Stomach (tissue), 9 donors: ENCODE data around the gene CHI3L1. TPM values are rescaled to one million over a fixed set of nuclear protein-coding genes. Genes with fewer than 3 reads are reported as not detected.

Experiments used
- DNase-seq, 2 donors: peaks; one replicate each; pipeline versions ENCODE4 v3.0.0 to v3.0.0-alpha.2; 2013 to 2019
- H3K27ac ChIP-seq, 5 donors: fragments of 200-600 bp in 4 of 5; sonication (generic) in 4 of 5; one replicate each; pipeline ENCODE4 v1.5.1; 2013 to 2019; ENCODE audit warnings: mild to moderate bottlenecking in 1 of 5, moderate library complexity in 1 of 5
- H3K27me3 ChIP-seq, 3 donors: fragments of 200-600 bp; sonication (generic); one replicate each; pipeline ENCODE4 v1.5.1; 2017 to 2019; ENCODE audit warnings: mixed run types in 1 of 3
- H3K36me3 ChIP-seq, 4 donors: fragments of 200-600 bp; sonication (generic); 1 replicate in 3 of 4; 2 replicates in 1 of 4; pipeline ENCODE4 v1.5.1; 2016 to 2019
- H3K4me1 ChIP-seq, 4 donors: fragments of 200-600 bp; sonication (generic); one replicate each; pipeline ENCODE4 v1.5.1; 2016 to 2019
- H3K4me3 ChIP-seq, 4 donors: fragments of 200-600 bp; sonication (generic) in 3 of 4; one replicate each; pipeline ENCODE4 v1.5.1; 2016 to 2019; ENCODE audit warnings: mild to moderate bottlenecking in 1 of 4
- H3K9me3 ChIP-seq, 4 donors: fragments of 200-600 bp; sonication (generic); one replicate each; pipeline ENCODE4 v1.5.1; 2016 to 2019
- CTCF ChIP-seq, 7 experiments: fragments of 450-650 bp in 4 of 7; fragments of 200-600 bp in 3 of 7; sonication (generic) in 3 of 7; IDR thresholded peaks; one replicate each; pipeline ENCODE4 v1.5.1; 2016 to 2019; ENCODE audit warnings: antibody characterized with exemption in 7 of 7, control low read depth in 2 of 7, mild to moderate bottlenecking in 1 of 7
- EP300 ChIP-seq: sonication (generic); formaldehyde crosslinking; IDR thresholded peaks from one replicate; pipeline ENCODE4 v1.6.1; 2017; ENCODE audit warnings: antibody characterized with exemption
- POLR2A ChIP-seq, 4 donors: fragments of 450-650 bp; IDR thresholded peaks; one replicate each; pipeline ENCODE4 v1.6.1; 2016; ENCODE audit warnings: antibody characterized with exemption in 4 of 4, control low read depth in 2 of 4, mild to moderate bottlenecking in 1 of 4, moderate library complexity in 1 of 4
- POLR2AphosphoS5 ChIP-seq, 3 donors: sonication (generic); formaldehyde crosslinking; IDR thresholded peaks; one replicate each; pipeline ENCODE4 v1.6.1; 2016; ENCODE audit warnings: antibody characterized with exemption in 3 of 3
- WGBS, 5 donors: extraction: QIAGEN DNeasy Blood & Tissue Kit in 3 of 5; methylation state at CpG; one replicate each; pipeline versions ENCODE4 v1.1.5 to v1.1.7; 2013 to 2018; 5-methylcytosine and 5-hydroxymethylcytosine counted together
- intact Hi-C: fragments of 100-400 bp; cut with DNase I; formaldehyde crosslinking; loops from one replicate; pipeline ENCODE4 v1.15.1; 2023; ENCODE audit warnings: low total_unique reads
- polyA plus RNA-seq, 3 donors: library from polyadenylated mRNA; stranded (reverse); fragments of 200-250 nt; gene quantifications; one replicate each; pipeline ENCODE4 v1.2.3, GENCODE V29; 2013
- total RNA-seq, 5 donors: library from RNA; depleted of rRNA; stranded (reverse); fragments of >200 nt; gene quantifications; one replicate each; pipeline versions ENCODE4 v1.1.0 to v1.2.3, GENCODE V29; 2014 to 2016
- donor health status: healthy with polysubstance abuse.
- donor health status: Bipolar disorder and iron deficiency.
- donor health status: healthy.

CHI3L1 gene
- total and polyA plus RNA-seq, 8 donors, result 1.1 to 28.1 (median 3.9) TPM; not detected in 3

DNA sequence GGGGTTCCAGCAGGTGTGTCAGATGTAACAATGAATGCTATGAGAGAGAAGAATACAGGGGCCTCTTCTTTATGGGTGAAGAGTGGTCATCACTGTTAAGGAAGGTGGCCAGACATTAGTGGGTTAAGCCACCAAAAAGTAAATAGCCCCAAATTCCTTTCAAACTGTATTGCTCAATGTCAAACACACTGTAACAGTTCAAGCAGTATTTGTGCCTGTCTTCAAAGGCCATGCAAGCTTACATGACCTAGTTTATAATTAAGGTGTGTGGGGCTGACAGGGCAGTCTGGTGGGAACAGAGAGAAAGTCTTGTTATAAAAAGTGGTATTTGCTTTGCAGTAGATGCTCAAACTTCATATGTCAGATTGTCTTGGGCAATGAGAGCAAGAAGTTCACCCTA lies 24.5 kb upstream of the CHI3L1 start:
- Histone ChIP-seq H3K4me3 (no peak overlapping the region), H3K9me3 (no peaks in the 10 kb centered on the region), H3K36me3 (no peaks in the 10 kb centered on the region), H3K27ac (no peak overlapping the region), H3K27me3 (no peaks in the 10 kb centered on the region), H3K4me1 (peaks cover 0 to 5% (median 1%) of the 10 kb centered on the region in 4 donors)
- DNase-seq, result no peak
- TF ChIP-seq POLR2A (IDR thresholded peaks at IDR 0.05) (no peak), EP300 (no peak), POLR2AphosphoS5 (IDR thresholded peaks at IDR 0.05) (no peak), CTCF (IDR thresholded peaks at IDR 0.05) (no peak)
- intact Hi-C loops, result no loop called here

DNA sequence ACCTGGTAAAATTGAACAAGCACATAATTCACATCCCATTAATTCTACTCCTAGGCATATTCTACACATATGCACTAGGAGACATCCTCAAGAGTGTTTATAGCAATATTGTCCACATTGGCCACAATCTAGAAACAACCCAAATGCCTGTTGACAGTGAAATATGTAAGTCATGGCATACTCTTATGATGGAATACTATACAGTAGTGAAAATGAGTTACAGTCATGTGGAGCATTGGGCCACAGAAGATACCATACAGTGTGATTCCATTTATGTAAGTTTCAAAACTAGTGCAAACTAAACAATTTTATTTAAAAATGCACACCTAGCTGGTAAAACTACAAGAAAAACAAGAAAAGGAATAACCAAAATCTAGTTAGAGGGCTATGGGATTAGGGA lies 23.8 kb upstream of the CHI3L1 start:
- H3K27me3 ChIP-seq, result no peaks in the 10 kb centered on the region
- no peak for DNase-seq
- H3K27ac ChIP-seq, result no peak overlapping the region
- no peak overlapping the region for H3K4me3 ChIP-seq
- TF ChIP-seq POLR2A (IDR thresholded peaks at IDR 0.05), result no peak
- TF ChIP-seq EP300, result no peak
- no peak for TF ChIP-seq CTCF (IDR thresholded peaks at IDR 0.05)
- TF ChIP-seq POLR2AphosphoS5 (IDR thresholded peaks at IDR 0.05), result no peak
- no peaks in the 10 kb centered on the region for H3K36me3 ChIP-seq
- H3K4me1 ChIP-seq, result no peaks in the 10 kb centered on the region
- H3K9me3 ChIP-seq, result no peaks in the 10 kb centered on the region
- intact Hi-C loops, result no loop called here

GRCh38 chr1:203208181-203208580 lies 21.7 kb upstream of the CHI3L1 start:
- TF ChIP-seq EP300 (no peak), CTCF (IDR thresholded peaks at IDR 0.05) (no peak), POLR2A (IDR thresholded peaks at IDR 0.05) (no peak), POLR2AphosphoS5 (IDR thresholded peaks at IDR 0.05) (no peak)
- Histone ChIP-seq H3K27ac (no peak overlapping the region), H3K4me3 (no peak overlapping the region), H3K4me1 (no peaks in the 10 kb centered on the region), H3K9me3 (no peaks in the 10 kb centered on the region), H3K27me3 (no peaks in the 10 kb centered on the region), H3K36me3 (no peaks in the 10 kb centered on the region)
- intact Hi-C loops, result no loop called here
- no peak for DNase-seq
- WGBS, 5 donors, result 78 to 93% (median 86%) methylated on average over 1 of the region's 1 CpG

DNA sequence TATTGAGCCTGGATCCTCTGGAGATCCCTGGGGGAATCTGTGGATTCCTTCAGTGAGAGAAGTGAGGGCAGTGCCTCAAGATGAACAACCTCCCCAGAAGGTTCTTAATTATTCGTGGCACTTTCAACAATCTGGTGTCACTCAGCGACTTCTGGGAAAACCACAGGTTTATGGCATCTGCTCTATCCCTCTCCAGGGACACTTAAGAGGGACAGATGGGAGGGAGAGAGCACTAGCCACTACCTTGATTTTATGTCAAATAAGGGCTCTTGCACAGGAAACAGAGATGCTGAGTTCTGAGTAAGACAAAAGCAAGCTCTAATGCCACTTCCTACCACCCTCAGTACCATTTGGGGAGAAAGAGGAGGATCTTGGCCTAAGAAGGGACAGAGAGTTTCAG lies 21.2 kb upstream of the CHI3L1 start:
- H3K4me1 ChIP-seq, result no peaks in the 10 kb centered on the region
- no peaks in the 10 kb centered on the region for H3K27me3 ChIP-seq
- H3K27ac ChIP-seq, result no peak overlapping the region
- H3K9me3 ChIP-seq, result no peaks in the 10 kb centered on the region
- no peaks in the 10 kb centered on the region for H3K36me3 ChIP-seq
- 78 to 88% (median 87%) methylated on average over 2 of the region's 2 CpGs for WGBS, 5 donors
- H3K4me3 ChIP-seq, result no peak overlapping the region
- DNase-seq, result no peak
- no peak for TF ChIP-seq POLR2AphosphoS5 (IDR thresholded peaks at IDR 0.05)
- intact Hi-C loops, result no loop called here

DNA sequence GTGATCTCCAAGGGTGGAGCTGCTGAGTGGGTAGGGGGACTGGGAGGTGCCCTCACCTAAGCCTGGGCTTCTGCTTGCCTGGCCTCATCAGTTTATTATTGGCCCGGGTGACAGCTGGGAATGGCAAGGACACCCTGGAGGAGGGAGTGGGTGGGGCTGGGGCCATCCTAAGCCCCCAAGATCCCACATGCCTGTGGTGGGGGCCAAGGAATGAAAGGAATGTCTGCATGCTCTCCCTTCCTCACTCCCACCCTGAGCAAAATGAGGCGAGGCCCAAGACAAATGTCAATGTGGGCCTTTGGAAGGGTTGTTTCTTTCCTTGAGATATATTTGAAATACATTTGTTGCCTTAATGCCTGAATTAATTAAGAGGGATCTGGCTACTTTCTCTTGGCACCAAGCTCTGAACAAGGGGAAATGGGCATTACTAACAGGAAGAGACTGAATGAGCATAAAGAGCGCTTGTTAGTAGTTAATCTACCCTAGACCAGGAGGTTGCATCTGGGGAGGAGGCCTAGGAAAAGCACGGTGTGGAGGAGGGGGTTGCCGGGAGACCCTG lies 19.7 kb upstream of the CHI3L1 start:
- H3K9me3 ChIP-seq, result no peaks in the 10 kb centered on the region
- no peak for TF ChIP-seq CTCF (IDR thresholded peaks at IDR 0.05)
- no peak for TF ChIP-seq POLR2AphosphoS5 (IDR thresholded peaks at IDR 0.05)
- no peak for TF ChIP-seq POLR2A (IDR thresholded peaks at IDR 0.05)
- TF ChIP-seq EP300, result no peak
- no peak overlapping the region for H3K27ac ChIP-seq

More for the DNA sequence above, 19.7 kb upstream of the CHI3L1 start:
- intact Hi-C loops, result no loop called here
- no peak for DNase-seq
- H3K4me1 ChIP-seq, result peaks cover 0 to 11% (median 1%) of the 10 kb centered on the region in 4 donors
- peaks cover 0 to 9% (median 0%) of the 10 kb centered on the region in 3 donors for H3K27me3 ChIP-seq
- no peak overlapping the region for H3K4me3 ChIP-seq
- no peaks in the 10 kb centered on the region for H3K36me3 ChIP-seq
- whole genome bisulfite sequencing, 5 donors, result 74 to 87% (median 84%) methylated on average over 5 of the region's 5 CpGs
